Naive B cell (primary cell): ENCODE data around the gene TMEM151A. TPM values are rescaled to one million over a fixed set of nuclear protein-coding genes. Genes with fewer than 3 reads are reported as not detected.
"Not testable (repeated sequence)": the region's sequence is repeated elsewhere in the genome, so short reads cannot be mapped to it uniquely, and the experiment has no call there.

Experiments
- ATAC-seq, 2 donors: fragments of 150-1000 bp; cut with Tn5 transposase; 2 replicates each; pipeline ENCODE4 v1.10.0; 2021; ENCODE audit warnings: low read depth in 2 of 2, mild to moderate bottlenecking in 2 of 2, moderate library complexity in 2 of 2
- DNase-seq: peaks from one replicate; pipeline ENCODE4 v3.0.0; 2022
- H3K27ac Mint-ChIP-seq, 6 donors: one replicate each; pipeline ENCODE4 v1.8.0; 2020 to 2022; ENCODE audit warnings: mild to moderate bottlenecking in 6 of 6, mixed read lengths in 6 of 6, moderate library complexity in 5 of 6, inconsistent platforms in 2 of 6
- H3K27me3 Mint-ChIP-seq, 3 donors: one replicate each; pipeline ENCODE4 v1.8.0; 2021 to 2022; ENCODE audit warnings: mixed read lengths in 3 of 3, mild to moderate bottlenecking in 1 of 3
- H3K36me3 Mint-ChIP-seq, 2 donors: one replicate each; pipeline ENCODE4 v1.8.0; 2020 to 2022; ENCODE audit warnings: mixed read lengths in 2 of 2, inconsistent platforms in 1 of 2, mild to moderate bottlenecking in 1 of 2
- H3K4me1 Mint-ChIP-seq, 3 donors: one replicate each; pipeline ENCODE4 v1.8.0; 2020 to 2022; ENCODE audit warnings: mixed read lengths in 3 of 3, inconsistent platforms in 1 of 3, mild to moderate bottlenecking in 1 of 3, moderate library complexity in 1 of 3
- H3K4me3 Mint-ChIP-seq, 8 donors: one replicate each; pipeline ENCODE4 v1.8.0; 2020 to 2022; ENCODE audit warnings: mild to moderate bottlenecking in 8 of 8, mixed read lengths in 8 of 8, moderate library complexity in 8 of 8, inconsistent platforms in 2 of 8
- H3K9me3 Mint-ChIP-seq, 7 donors: one replicate each; pipeline ENCODE4 v1.8.0; 2020 to 2022; ENCODE audit warnings: mixed read lengths in 7 of 7, mild to moderate bottlenecking in 5 of 7, inconsistent platforms in 2 of 7, moderate library complexity in 1 of 7
- polyA plus RNA-seq, 6 donors: library from polyadenylated mRNA; unstranded; fragments of 300-500 nt; fragmentation: Illumina TruSeq; gene quantifications; one replicate each; pipeline ENCODE4 v1.2.3, GENCODE V29; 2021; ENCODE audit warnings: low read depth in 6 of 6

TMEM151A gene
- polyA plus RNA-seq, 6 donors from 2014 or later, result not detected

DNA sequence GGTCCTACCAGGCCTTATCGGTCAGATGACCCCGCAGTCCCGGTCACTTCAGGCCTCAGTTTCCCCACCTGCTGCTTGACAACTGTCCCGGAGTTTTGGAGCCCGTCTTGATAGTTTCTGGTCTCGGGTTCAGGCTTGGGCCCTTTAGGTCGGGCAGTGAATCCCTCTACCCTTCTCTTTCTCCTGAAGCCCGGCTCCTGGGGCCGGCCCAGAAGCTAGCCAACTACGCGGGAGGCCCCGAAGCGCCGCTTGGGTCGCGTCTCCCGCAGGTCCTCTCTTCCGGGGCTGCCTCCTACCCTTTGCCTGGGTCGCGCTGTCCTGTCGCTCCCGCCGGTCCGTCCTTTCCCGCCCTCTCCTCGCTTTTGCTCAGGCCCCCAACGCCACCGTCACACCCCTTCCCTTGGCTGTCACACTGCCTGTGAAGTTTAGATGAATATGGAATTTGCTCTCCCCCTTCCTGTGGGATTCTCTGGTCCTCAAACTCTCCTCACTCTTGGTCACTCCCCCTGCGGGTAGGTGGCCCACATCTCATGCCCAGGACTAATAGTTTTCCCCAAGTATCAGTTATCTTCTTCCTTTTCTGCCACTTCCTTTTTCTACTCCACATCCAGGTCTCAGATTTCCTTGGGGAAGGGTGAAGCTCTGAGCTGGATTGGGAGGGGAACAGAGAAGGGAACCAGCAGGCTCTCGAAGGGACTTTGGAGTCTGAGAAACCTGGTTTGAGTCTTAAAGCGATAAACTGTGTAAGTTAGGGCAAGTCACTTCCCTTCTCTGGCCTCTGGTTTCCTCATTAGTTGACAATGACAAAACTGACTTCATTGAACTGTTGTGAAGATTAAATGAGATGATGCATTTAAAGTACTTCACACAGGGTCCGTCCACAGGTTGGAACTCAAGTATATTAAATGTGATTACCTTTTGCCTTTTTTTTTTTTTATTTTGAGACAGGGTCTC lies 22.5 kb upstream of the TMEM151A start:
- ATAC-seq (no peak), DNase-seq (no peak)
- Mint-ChIP-seq H3K4me1 (peaks cover 35 to 39% (median 38%) of the 10 kb centered on the region in 3 donors), H3K27ac (peak overlapping the region; percentile 87 to 100 (median 98)), H3K27me3 (no peaks in the 10 kb centered on the region), H3K4me3 (peak overlapping the region; percentile 94 to 100 (median 99)), H3K36me3 (peaks cover 12 to 21% of the 10 kb centered on the region in 2 donors), H3K9me3 (no peaks in the 10 kb centered on the region)

DNA sequence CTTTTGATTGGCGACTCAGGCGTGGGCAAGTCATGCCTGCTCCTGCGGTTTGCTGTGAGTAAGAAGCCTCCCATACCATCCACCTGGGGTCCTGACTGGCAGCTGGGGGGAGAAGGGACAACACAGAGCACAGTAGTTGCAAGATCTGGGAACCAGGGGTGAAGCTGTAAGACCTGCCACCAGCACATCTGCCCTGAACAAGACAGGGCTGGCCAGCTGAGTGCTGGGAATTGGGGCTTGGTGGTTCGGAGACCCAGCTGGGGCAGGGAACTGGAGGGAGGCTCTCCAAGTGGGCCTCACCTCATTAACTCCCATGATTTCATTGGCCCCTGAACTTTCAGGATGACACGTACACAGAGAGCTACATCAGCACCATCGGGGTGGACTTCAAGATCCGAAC lies 19.9 kb upstream of the TMEM151A start:
- no peaks in the 10 kb centered on the region for H3K9me3 Mint-ChIP-seq
- H3K27me3 Mint-ChIP-seq, result no peaks in the 10 kb centered on the region
- H3K4me3 Mint-ChIP-seq, result peak overlapping the region in 3 of 8 donors; percentile 39 to 64 (median 61)
- H3K36me3 Mint-ChIP-seq, result peaks cover 12 to 43% of the 10 kb centered on the region in 2 donors
- peak overlapping the region in 2 of 6 donors; percentile 33 to 51 for H3K27ac Mint-ChIP-seq
- peaks cover 33 to 38% (median 37%) of the 10 kb centered on the region in 3 donors for H3K4me1 Mint-ChIP-seq
- DNase-seq (no peak), ATAC-seq (no peak)

DNA sequence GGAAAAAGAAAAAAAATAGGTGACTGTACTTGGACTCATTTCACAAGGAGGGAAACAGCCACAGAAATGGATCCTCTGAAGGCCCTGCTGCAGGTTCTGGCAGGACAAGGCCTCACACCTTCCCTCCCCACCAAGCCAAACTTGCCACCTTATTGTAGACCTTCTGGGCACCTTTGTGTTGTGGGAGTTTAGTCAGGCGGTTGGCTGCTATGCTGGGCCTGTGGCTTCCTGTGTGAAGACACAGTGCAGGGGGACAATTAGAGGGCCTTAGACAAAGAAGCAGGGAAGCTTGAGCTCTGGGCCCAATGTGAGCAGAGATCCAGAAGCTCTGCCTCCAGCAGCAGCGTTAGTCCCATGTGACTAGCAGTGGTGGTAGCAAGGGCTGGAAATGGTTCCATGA lies 19.1 kb upstream of the TMEM151A start:
- DNase-seq, result no peak
- peaks cover 12 to 44% of the 10 kb centered on the region in 2 donors for H3K36me3 Mint-ChIP-seq
- peak overlapping the region in 1 of 6 donors; percentile 52 for H3K27ac Mint-ChIP-seq
- H3K9me3 Mint-ChIP-seq, result no peaks in the 10 kb centered on the region
- ATAC-seq, result no peak
- H3K27me3 Mint-ChIP-seq, result no peaks in the 10 kb centered on the region
- peak overlapping the region in 1 of 8 donors; percentile 64 for H3K4me3 Mint-ChIP-seq
- peaks cover 33 to 40% (median 34%) of the 10 kb centered on the region in 3 donors for H3K4me1 Mint-ChIP-seq

DNA sequence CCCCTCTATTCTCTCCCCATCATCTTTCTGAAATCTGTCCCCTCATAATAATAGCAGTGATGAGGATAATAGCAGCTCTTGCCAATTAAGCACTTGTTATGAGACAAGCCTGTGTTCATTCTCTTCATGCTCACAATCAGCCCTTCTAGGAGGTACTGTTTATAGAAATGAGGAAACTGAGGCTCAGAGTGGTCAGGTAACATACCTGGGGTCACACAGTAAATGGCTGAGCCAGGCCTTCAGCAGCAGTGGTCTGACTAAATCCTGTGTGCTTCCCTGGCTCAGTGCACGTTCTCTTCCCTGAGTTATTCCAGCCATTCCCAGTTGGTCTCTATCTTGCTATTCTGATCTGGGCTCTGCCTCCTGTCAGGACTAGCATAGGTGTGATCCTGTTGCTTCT lies 17.5 kb upstream of the TMEM151A start:
- Mint-ChIP-seq H3K4me1 (peaks cover 30 to 35% (median 34%) of the 10 kb centered on the region in 3 donors), H3K4me3 (peak overlapping the region in 1 of 8 donors; percentile 42), H3K27ac (no peak overlapping the region), H3K36me3 (peaks cover 12 to 40% of the 10 kb centered on the region in 2 donors), H3K9me3 (no peaks in the 10 kb centered on the region), H3K27me3 (peaks cover 0 to 4% (median 3%) of the 10 kb centered on the region in 3 donors)
- ATAC-seq, result no peak
- no peak for DNase-seq

DNA sequence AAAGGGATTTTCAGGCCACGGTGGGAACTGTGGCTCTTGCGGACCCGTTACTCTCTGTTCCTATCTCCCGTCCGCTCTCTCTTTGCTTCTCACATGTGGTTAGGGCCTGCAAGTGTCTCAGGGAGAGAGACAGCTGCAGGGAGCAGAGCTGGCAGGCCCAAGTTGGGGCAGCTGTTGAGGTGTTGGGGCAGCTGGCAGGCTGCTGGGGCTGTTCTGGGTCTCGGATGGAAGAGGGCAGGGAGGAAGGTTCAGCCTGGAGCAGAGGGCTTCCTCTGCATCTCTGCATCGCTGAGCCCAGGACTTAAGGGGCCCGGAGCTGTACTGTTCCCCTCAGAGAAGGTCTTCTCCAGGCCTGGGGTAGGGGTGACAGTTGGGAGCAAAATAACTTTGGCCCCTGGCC lies 16.3 kb upstream of the TMEM151A start:
- DNase-seq (no peak), ATAC-seq (no peak)
- no peak overlapping the region for H3K27ac Mint-ChIP-seq
- peaks cover 32 to 35% (median 32%) of the 10 kb centered on the region in 3 donors for H3K4me1 Mint-ChIP-seq
- H3K9me3 Mint-ChIP-seq, result no peaks in the 10 kb centered on the region
- H3K36me3 Mint-ChIP-seq, result peaks cover 12 to 36% of the 10 kb centered on the region in 2 donors
- peaks cover 0 to 11% (median 11%) of the 10 kb centered on the region in 3 donors for H3K27me3 Mint-ChIP-seq
- peak overlapping the region in 1 of 8 donors; percentile 30 for H3K4me3 Mint-ChIP-seq

DNA sequence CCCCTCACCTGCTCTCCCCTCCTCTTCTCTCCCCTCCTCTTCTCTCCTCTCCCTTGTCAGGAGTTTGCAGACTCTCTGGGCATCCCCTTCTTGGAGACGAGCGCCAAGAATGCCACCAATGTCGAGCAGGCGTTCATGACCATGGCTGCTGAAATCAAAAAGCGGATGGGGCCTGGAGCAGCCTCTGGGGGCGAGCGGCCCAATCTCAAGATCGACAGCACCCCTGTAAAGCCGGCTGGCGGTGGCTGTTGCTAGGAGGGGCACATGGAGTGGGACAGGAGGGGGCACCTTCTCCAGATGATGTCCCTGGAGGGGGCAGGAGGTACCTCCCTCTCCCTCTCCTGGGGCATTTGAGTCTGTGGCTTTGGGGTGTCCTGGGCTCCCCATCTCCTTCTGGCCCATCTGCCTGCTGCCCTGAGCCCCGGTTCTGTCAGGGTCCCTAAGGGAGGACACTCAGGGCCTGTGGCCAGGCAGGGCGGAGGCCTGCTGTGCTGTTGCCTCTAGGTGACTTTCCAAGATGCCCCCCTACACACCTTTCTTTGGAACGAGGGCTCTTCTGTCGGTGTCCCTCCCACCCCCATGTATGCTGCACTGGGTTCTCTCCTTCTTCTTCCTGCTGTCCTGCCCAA lies 15.6 kb upstream of the TMEM151A start:
- Mint-ChIP-seq H3K27ac (peak overlapping the region in 1 of 6 donors; percentile 76), H3K4me1 (peaks cover 27 to 35% (median 32%) of the 10 kb centered on the region in 3 donors), H3K9me3 (no peaks in the 10 kb centered on the region), H3K27me3 (peaks cover 0 to 15% (median 11%) of the 10 kb centered on the region in 3 donors), H3K36me3 (peaks cover 12 to 36% of the 10 kb centered on the region in 2 donors), H3K4me3 (peak overlapping the region in 1 of 8 donors; percentile 7)
- DNase-seq (no peak), ATAC-seq (no peak)

DNA sequence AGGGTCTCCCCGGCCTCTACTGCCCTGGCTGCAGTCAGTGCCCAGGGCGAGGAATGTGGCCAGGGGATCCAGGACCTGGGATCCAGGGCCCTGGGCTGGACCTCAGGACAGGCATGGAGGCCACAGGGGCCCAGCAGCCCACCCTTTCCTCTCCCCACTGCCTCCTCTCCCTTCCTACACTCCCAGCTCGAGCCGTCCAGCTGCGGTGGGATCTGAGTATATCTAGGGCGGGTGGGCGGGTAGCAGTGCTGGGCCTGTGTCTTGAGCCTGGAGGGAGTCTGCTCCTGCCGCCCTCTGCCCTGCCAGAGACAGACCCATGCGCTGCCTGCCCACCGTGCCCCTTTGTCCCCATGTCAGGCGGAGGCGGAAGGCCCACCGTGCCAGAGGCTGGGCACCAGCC lies 15.1 kb upstream of the TMEM151A start:
- H3K27me3 Mint-ChIP-seq, result peaks cover 0 to 17% (median 11%) of the 10 kb centered on the region in 3 donors
- not testable (repeated sequence) for H3K9me3 Mint-ChIP-seq, H3K27ac Mint-ChIP-seq, ATAC-seq, DNase-seq
- H3K4me3 Mint-ChIP-seq, result peak overlapping the region in 3 of 8 donors; percentile 34 to 72 (median 65)
- peaks cover 12 to 36% of the 10 kb centered on the region in 2 donors for H3K36me3 Mint-ChIP-seq
- H3K4me1 Mint-ChIP-seq, result peaks cover 32 to 40% (median 35%) of the 10 kb centered on the region in 3 donors

DNA sequence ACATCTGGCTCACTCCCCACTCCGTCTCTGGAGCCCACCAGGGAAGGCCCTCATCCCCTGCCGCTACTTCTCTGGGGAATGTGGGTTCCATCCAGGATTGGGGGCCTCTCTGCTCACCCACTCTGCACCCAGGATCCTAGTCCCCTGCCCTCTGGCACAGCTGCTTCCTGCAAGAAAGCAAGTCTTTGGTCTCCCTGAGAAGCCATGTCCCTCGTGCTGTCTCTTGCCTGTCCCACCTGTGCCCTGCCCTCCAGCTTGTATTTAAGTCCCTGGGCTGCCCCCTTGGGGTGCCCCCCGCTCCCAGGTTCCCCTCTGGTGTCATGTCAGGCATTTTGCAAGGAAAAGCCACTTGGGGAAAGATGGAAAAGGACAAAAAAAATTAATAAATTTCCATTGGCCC lies 14.6 kb upstream of the TMEM151A start:
- peak overlapping the region in 3 of 6 donors; percentile 24 to 57 (median 39) for H3K27ac Mint-ChIP-seq
- H3K9me3 Mint-ChIP-seq, DNase-seq, ATAC-seq: not testable (repeated sequence)
- peaks cover 35 to 44% (median 39%) of the 10 kb centered on the region in 3 donors for H3K4me1 Mint-ChIP-seq
- peaks cover 12 to 36% of the 10 kb centered on the region in 2 donors for H3K36me3 Mint-ChIP-seq
- H3K4me3 Mint-ChIP-seq, result peak overlapping the region in 6 of 8 donors; percentile 29 to 72 (median 66)
- peaks cover 0 to 17% (median 11%) of the 10 kb centered on the region in 3 donors for H3K27me3 Mint-ChIP-seq

DNA sequence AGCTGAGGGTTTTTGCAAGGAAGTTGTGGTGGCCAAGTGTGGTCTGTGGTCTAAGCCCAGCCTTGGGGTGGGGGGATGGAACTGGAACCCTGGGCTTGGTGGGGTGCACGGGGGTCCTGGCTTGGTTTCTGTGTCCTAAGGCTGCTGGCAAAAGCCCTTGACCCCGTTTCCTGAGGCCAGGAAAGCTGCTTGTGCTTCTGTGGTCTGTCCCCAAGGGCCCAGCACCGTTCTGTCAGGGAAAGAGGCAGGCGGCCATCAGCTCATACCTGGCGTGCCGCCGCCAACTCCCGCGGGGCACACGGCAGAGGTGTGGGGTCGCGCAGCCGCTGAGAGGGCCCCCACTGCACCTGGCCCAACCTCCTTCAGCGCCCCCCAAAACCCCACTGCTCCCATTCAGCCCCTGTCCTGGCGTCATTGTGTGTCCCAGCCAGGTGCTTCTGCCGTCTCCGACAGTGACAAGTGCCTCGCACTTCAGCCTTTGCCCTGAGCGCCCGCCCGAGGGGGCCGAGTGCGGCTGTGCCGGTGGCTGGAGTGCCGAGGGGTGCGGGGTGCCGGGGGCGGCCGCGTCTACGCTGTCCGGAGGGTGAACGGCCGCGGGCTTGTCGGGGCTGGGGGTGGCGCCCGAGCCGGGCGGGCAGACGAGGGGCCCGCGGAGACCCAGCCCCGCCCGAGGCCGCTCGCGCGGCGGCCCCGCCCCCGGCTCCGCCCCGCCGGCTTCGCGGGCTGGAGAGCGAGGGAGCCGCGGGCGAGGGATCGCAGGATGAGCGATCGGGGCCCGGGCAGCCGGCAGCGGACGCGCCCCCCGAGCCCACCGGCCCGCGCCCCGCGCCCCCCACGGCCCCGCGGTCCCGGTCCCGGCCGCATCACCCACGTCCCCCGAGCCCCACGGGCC lies 14.0 kb upstream of the TMEM151A start, which contains the start of gene CNIH2:
CNIH2 (plus strand) TSS at position 705 of the 892 bp plus-strand sequence. CDS start 282 bp downstream, outside the sequence.
- Mint-ChIP-seq H3K36me3 (peaks cover 8 to 36% of the 10 kb centered on the region in 2 donors), H3K27me3 (peaks cover 0 to 17% (median 11%) of the 10 kb centered on the region in 3 donors), H3K27ac (peak within 1 kb of the TSS; percentile 57 to 96 (median 90)), H3K9me3 (no peaks in the 10 kb centered on the region), H3K4me3 (peak within 1 kb of the TSS; percentile 44 to 83 (median 68)), H3K4me1 (peaks cover 42 to 51% (median 44%) of the 10 kb centered on the region in 3 donors)
- ATAC-seq, result peak; percentile 21 to 26
- peak; percentile 55 for DNase-seq

DNA sequence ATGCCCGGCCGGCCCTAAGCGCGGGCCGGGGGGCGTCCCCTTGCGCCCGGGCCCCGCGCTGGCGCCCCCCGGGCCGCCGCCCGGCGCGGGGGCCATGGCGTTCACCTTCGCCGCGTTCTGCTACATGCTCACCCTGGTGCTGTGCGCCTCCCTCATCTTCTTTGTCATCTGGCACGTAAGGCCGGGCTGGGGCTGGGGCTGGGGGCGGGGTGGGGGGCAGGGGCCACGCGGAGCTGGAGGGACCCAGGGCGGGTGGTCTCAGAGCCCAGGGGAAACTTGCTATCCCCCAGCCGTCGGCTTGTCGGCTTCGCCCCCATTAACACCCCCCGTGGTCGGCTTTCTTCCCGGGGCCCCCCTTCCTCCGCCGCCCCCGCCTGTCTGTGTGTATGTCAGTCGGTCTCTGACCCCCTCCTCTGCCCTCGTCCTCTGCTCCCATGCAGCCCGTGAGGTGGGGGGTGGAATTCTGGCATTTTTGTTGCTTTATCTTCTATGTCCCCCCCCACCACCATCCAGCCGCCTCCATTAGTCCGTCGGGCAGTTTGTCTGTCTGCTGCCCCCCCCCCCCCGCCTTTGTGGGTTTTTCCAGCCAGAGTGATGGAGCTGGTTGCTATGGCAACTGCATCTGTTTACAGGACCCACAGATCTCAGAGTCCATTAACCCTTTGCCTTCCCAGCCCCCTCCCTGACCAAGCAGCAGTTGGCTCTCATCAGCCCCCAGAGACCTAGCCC lies 13.2 kb upstream of the TMEM151A start:
- Mint-ChIP-seq H3K4me1 (peaks cover 43 to 56% (median 47%) of the 10 kb centered on the region in 3 donors), H3K27ac (peak overlapping the region in 4 of 6 donors; percentile 69 to 96 (median 90))

DNA sequence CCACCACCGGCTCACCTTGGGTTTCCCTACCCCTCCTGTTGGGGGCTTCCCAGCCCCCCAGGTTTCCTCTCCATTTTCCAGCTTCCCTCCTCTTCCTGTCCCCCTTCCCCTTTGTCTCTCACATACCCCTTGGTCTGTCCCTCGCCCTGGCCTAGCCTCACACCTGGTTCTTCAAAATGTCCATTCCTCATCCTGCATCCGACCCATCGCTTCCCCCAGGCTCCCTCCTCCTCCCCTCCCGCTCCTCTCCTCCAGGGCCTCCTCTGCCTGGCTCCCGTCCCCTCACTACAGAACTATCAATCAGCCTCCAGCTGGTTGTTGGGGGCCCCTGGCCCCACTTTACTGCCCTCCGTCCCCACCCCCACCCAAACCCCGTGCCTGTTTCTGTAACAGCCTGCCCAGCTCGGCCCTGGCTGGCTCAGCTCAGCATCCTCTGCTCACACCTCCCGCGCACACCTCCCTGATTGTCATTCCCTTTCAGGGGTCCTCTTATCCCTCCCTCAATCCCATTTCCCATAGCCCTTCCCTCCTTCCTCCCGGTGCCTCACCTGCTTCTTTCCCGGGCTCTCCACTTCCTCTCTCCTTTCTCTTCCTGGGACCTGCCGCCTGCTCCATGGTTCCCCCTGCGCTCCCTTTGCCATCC lies 12.5 kb upstream of the TMEM151A start:
- ATAC-seq (no peak), DNase-seq (no peak)
- Mint-ChIP-seq H3K9me3 (no peaks in the 10 kb centered on the region), H3K4me3 (peak overlapping the region in 7 of 8 donors; percentile 52 to 83 (median 66)), H3K4me1 (peaks cover 43 to 56% (median 46%) of the 10 kb centered on the region in 3 donors), H3K27me3 (peaks cover 0 to 17% (median 11%) of the 10 kb centered on the region in 3 donors), H3K27ac (peak overlapping the region in 5 of 6 donors; percentile 78 to 96 (median 89)), H3K36me3 (peaks cover 0 to 23% of the 10 kb centered on the region in 2 donors)

More for the DNA sequence above, 13.2 kb upstream of the TMEM151A start:
- Mint-ChIP-seq H3K9me3 (no peaks in the 10 kb centered on the region), H3K4me3 (peak overlapping the region in 7 of 8 donors; percentile 55 to 83 (median 63)), H3K36me3 (peaks cover under 1 to 29% of the 10 kb centered on the region in 2 donors), H3K27me3 (peaks cover 0 to 17% (median 11%) of the 10 kb centered on the region in 3 donors)
- DNase-seq (no peak), ATAC-seq (no peak)
